K562 (cell line): Measurements from ENCODE around the gene BNC2. TPM values are rescaled to one million over a fixed set of nuclear protein-coding genes. Genes with fewer than 3 reads are reported as not detected.

Source experiments
- ARNT ChIP-seq, 2 experiments: fragments of 450-650 bp; IDR thresholded peaks; 2 replicates each; pipeline ENCODE4 v1.6.1; 2016; ENCODE audit warnings: mild to moderate bottlenecking in 1 of 2
- GABPB1 ChIP-seq: sonication (generic); formaldehyde crosslinking; IDR thresholded peaks from 2 replicates; pipeline ENCODE4 v1.8.0; 2022; ENCODE audit warnings: mild to moderate bottlenecking, missing genetic modification reagents
- HDGF ChIP-seq: fragments of 450-650 bp; IDR thresholded peaks from 2 replicates; pipeline ENCODE4 v1.6.1; 2016
- KDM5B ChIP-seq: fragments of 200-600 bp; sonication (generic); IDR thresholded peaks from 2 replicates; pipeline ENCODE4 v1.6.1; 2012; ENCODE audit warnings: low read depth, mild to moderate bottlenecking, moderate library complexity, low read length, control low read depth, inconsistent platforms; ENCODE audit not compliant: insufficient replicate concordance
- PCBP1 ChIP-seq: fragments of 200-400 bp; formaldehyde crosslinking; IDR thresholded peaks from 2 replicates; pipeline ENCODE4 v1.6.1; 2018; ENCODE audit warnings: mild to moderate bottlenecking, low read depth, low read length; ENCODE audit not compliant: poor library complexity, severe bottlenecking
- PHTF2 ChIP-seq: fragments of 250-450 bp; sonication (Bioruptor Pico); IDR thresholded peaks from 2 replicates; pipeline ENCODE4 v1.5.0; 2021; ENCODE audit warnings: mild to moderate bottlenecking
- ZKSCAN1 ChIP-seq: fragments of 150-350 bp; IDR thresholded peaks from 2 replicates; pipeline ENCODE4 v1.6.1; 2016; ENCODE audit warnings: low read depth, low read length
- ZNF23 ChIP-seq: fragments of 250-450 bp; sonication (Bioruptor Pico); IDR thresholded peaks from 2 replicates; pipeline ENCODE4 v1.4.0; 2020; ENCODE audit warnings: mild to moderate bottlenecking
- ZNF583 ChIP-seq: fragments of 250-450 bp; sonication (Bioruptor Pico); IDR thresholded peaks from 2 replicates; pipeline ENCODE4 v1.4.0; 2020
- ZNF699 ChIP-seq: fragments of 250-450 bp; sonication (Bioruptor Pico); IDR thresholded peaks from 2 replicates; pipeline ENCODE4 v1.8.0; 2021; ENCODE audit warnings: mild to moderate bottlenecking, moderate library complexity; ENCODE audit not compliant: insufficient replicate concordance
- polyA plus RNA-seq, 8 experiments: library from polyadenylated mRNA; depleted of rRNA in 4 of 8; stranded (reverse) in 5 of 8; unstranded in 3 of 8; fragments of >200 nt; fragmentation: Nextera tagmentation in 2 of 8; fragmentation: Illumina TruSeq in 1 of 8; extraction: Ambion mirVana in 2 of 8; extraction: Trizol in 1 of 8; gene quantifications; 2 replicates each; pipeline versions ENCODE4 v1.2.1 to v1.2.3, GENCODE V29; 2011 to 2014; ENCODE audit warnings: inconsistent platforms in 1 of 8, missing spikeins in 1 of 8
- total RNA-seq, 7 experiments: library from RNA; depleted of rRNA in 6 of 7; stranded (reverse); fragments of >200 nt in 6 of 7; fragmentation: Illumina TruSeq in 2 of 7; extraction: Trizol in 2 of 7; gene quantifications; 2 replicates each; pipeline versions ENCODE4 v1.2.1 to v1.2.3, GENCODE V29; 2011 to 2021; ENCODE audit warnings: low replicate concordance in 1 of 7
- TF ChIP-seq, protein P1 (sequence below): fragments of 250-450 bp; sonication (Bioruptor Pico); IDR thresholded peaks from 2 replicates; pipeline ENCODE4 v1.5.0; 2020; ENCODE audit warnings: mild to moderate bottlenecking
- TF ChIP-seq, protein P2 (sequence below): sonication (generic); formaldehyde crosslinking; IDR thresholded peaks from 2 replicates; pipeline ENCODE4 v1.5.0; 2020; ENCODE audit warnings: missing genetic modification reagents
- TF ChIP-seq, protein P3 (sequence below): fragments of 450-650 bp; IDR thresholded peaks from 2 replicates; pipeline ENCODE4 v1.6.1; 2017; ENCODE audit warnings: antibody characterized with exemption

The BNC2 gene
- total and polyA plus RNA-seq, 9 of the 15 experiments (the other 6 are each of a cell fraction or from before 2014, with no cell fraction given) = not detected

DNA sequence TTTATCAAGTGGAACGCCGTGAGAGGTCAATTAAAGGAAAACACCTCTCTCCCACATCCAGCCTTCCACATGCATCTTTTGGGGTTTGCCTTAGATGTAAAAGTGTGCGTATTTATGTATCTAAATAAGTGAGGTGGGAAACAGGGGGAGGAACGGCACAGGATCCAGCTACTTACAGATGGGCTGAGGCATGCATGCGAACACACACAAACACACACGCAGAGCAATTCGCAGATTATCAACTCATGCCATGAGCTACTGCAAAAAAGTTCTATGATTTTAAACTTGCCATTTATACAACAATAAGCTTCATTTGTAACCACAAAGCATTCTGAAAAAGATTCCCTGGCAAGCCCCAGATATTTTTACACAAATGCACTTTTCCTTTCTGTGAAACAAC is 242.1 kb downstream of the BNC2 start (continued):
- TF ChIP-seq, protein P1, sequence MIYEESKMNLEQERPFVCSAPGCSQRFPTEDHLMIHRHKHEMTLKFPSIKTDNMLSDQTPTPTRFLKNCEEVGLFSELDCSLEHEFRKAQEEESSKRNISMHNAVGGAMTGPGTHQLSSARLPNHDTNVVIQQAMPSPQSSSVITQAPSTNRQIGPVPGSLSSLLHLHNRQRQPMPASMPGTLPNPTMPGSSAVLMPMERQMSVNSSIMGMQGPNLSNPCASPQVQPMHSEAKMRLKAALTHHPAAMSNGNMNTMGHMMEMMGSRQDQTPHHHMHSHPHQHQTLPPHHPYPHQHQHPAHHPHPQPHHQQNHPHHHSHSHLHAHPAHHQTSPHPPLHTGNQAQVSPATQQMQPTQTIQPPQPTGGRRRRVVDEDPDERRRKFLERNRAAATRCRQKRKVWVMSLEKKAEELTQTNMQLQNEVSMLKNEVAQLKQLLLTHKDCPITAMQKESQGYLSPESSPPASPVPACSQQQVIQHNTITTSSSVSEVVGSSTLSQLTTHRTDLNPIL = no peak
- no peak for TF ChIP-seq ZNF23 (CRISPR knock-in tag)
- TF ChIP-seq, protein P2, sequence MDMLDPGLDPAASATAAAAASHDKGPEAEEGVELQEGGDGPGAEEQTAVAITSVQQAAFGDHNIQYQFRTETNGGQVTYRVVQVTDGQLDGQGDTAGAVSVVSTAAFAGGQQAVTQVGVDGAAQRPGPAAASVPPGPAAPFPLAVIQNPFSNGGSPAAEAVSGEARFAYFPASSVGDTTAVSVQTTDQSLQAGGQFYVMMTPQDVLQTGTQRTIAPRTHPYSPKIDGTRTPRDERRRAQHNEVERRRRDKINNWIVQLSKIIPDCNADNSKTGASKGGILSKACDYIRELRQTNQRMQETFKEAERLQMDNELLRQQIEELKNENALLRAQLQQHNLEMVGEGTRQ = no peak
- no peak for TF ChIP-seq GABPB1 (CRISPR knock-in tag)
- no peak for TF ChIP-seq ZNF699 (CRISPR knock-in tag)
- TF ChIP-seq HDGF = no peak
- no peak for TF ChIP-seq ARNT (IDR thresholded peaks at IDR 0.05)
- no peak for TF ChIP-seq PCBP1
- no peak for TF ChIP-seq PHTF2 (CRISPR knock-in tag)
- TF ChIP-seq ZNF583 = no peak
- no peak for TF ChIP-seq KDM5B
- TF ChIP-seq ZKSCAN1 = no peak
- TF ChIP-seq, protein P3, sequence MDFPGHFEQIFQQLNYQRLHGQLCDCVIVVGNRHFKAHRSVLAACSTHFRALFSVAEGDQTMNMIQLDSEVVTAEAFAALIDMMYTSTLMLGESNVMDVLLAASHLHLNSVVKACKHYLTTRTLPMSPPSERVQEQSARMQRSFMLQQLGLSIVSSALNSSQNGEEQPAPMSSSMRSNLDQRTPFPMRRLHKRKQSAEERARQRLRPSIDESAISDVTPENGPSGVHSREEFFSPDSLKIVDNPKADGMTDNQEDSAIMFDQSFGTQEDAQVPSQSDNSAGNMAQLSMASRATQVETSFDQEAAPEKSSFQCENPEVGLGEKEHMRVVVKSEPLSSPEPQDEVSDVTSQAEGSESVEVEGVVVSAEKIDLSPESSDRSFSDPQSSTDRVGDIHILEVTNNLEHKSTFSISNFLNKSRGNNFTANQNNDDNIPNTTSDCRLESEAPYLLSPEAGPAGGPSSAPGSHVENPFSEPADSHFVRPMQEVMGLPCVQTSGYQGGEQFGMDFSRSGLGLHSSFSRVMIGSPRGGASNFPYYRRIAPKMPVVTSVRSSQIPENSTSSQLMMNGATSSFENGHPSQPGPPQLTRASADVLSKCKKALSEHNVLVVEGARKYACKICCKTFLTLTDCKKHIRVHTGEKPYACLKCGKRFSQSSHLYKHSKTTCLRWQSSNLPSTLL = no peak
